KOPT-K1 (cell line): ENCODE data around the gene GAL3ST2.
"Not testable (repeated sequence)": the region's sequence is repeated elsewhere in the genome, so short reads cannot be mapped to it uniquely, and the experiment has no call there.

Experiments
- H3K27ac ChIP-seq: fragments of 200-600 bp; sonication (generic); 2 replicates; pipeline ENCODE4 v1.5.1; 2016; ENCODE audit warnings: antibody characterized with exemption, mild to moderate bottlenecking, low read depth, low read length; ENCODE audit not compliant: poor library complexity, severe bottlenecking
- H3K36me3 ChIP-seq: fragments of 200-600 bp; sonication (generic); 2 replicates; pipeline ENCODE4 v1.5.1; 2017; ENCODE audit warnings: antibody characterized with exemption, mild to moderate bottlenecking, low read length, moderate library complexity; ENCODE audit not compliant: insufficient read depth
- H3K9me3 ChIP-seq: fragments of 200-600 bp; sonication (generic); 2 replicates; pipeline ENCODE4 v1.5.1; 2017; ENCODE audit warnings: antibody characterized with exemption, low read length, mild to moderate bottlenecking; ENCODE audit not compliant: insufficient read depth, poor library complexity, severe bottlenecking

The GAL3ST2 gene

GRCh38 chr2:241820625-241821384 is 44.2 kb downstream of the GAL3ST2 start:
- Histone ChIP-seq H3K36me3 (no peaks in the 10 kb centered on the region), H3K9me3 (peaks cover 2% of the 10 kb centered on the region), H3K27ac (no peak overlapping the region)

- Histone ChIP-seq H3K9me3 (peaks cover 9% of the 10 kb centered on the region), H3K27ac (no peak overlapping the region), H3K36me3 (no peaks in the 10 kb centered on the region)
These were observed 45.0 kb downstream of the GAL3ST2 start for GRCh38 chr2:241821460-241822263.

- Histone ChIP-seq H3K27ac (no peak overlapping the region), H3K36me3 (no peaks in the 10 kb centered on the region), H3K9me3 (peaks cover 15% of the 10 kb centered on the region)
These were observed 45.6 kb downstream of the GAL3ST2 start for GRCh38 chr2:241822264-241822623.

- H3K9me3 ChIP-seq: peaks cover 26% of the 10 kb centered on the region
- not testable (repeated sequence) for H3K27ac ChIP-seq, H3K36me3 ChIP-seq
These were observed 47.2 kb downstream of the GAL3ST2 start for GRCh38 chr2:241823531-241824437.

GRCh38 chr2:241827394-241827793 is 50.8 kb downstream of the GAL3ST2 start:
- H3K36me3 ChIP-seq: no peaks in the 10 kb centered on the region
- H3K27ac ChIP-seq: no peak overlapping the region
- peaks cover 26% of the 10 kb centered on the region for H3K9me3 ChIP-seq

GRCh38 chr2:241833101-241833663 is 56.6 kb downstream of the GAL3ST2 start:
- peaks cover 2% of the 10 kb centered on the region for H3K9me3 ChIP-seq
- H3K36me3 ChIP-seq: no peaks in the 10 kb centered on the region
- no peak overlapping the region for H3K27ac ChIP-seq

- H3K27ac ChIP-seq, H3K9me3 ChIP-seq, H3K36me3 ChIP-seq: not testable (repeated sequence)
These were observed 57.3 kb downstream of the GAL3ST2 start for GRCh38 chr2:241833756-241834526.

- Histone ChIP-seq H3K27ac (no peak overlapping the region), H3K9me3 (no peaks in the 10 kb centered on the region), H3K36me3 (no peaks in the 10 kb centered on the region)
These were observed 58.0 kb downstream of the GAL3ST2 start for GRCh38 chr2:241834527-241835210.

- Histone ChIP-seq H3K9me3 (no peaks in the 10 kb centered on the region), H3K36me3 (no peaks in the 10 kb centered on the region), H3K27ac (no peak overlapping the region)
These were observed 59.0 kb downstream of the GAL3ST2 start for GRCh38 chr2:241835611-241836010.

GRCh38 chr2:241836292-241836691 is 59.7 kb downstream of the GAL3ST2 start:
- Histone ChIP-seq H3K9me3 (no peaks in the 10 kb centered on the region), H3K27ac (no peak overlapping the region), H3K36me3 (no peaks in the 10 kb centered on the region)

GRCh38 chr2:241837197-241837965 is 60.8 kb downstream of the GAL3ST2 start:
- Histone ChIP-seq H3K36me3 (no peaks in the 10 kb centered on the region), H3K9me3 (no peaks in the 10 kb centered on the region), H3K27ac (no peak overlapping the region)

- H3K27ac ChIP-seq: no peak overlapping the region
- no peaks in the 10 kb centered on the region for H3K9me3 ChIP-seq
- H3K36me3 ChIP-seq: no peaks in the 10 kb centered on the region
These were observed 64.8 kb downstream of the GAL3ST2 start for GRCh38 chr2:241841181-241842066.
